NOMO-1 treated with dmso at 0.1 percent for 144 hours (cell line): ENCODE results near the gene ZNF766.
A peak's percentile ranks its signal among the peaks of the same experiment; 100 is the strongest.
"Not testable (repeated sequence)": the region's sequence is repeated elsewhere in the genome, so short reads cannot be mapped to it uniquely, and the experiment has no call there.

ENCODE experiments used
- DNase-seq: peaks from one replicate; lab custom pipeline; 2025; ENCODE audit not compliant: unreplicated experiment; lab: John Stamatoyannopoulos, UW

ZNF766 gene

GRCh38 chr19:52269338-52270261, at the start of gene ZNF766:
Gene ZNF766, plus strand, starts transcription at chr19:52269587. Its CDS starts 27 bp downstream, at chr19:52269614.
- DNase-seq, result peak; percentile 98

GRCh38 chr19:52219611-52220010, 49.8 kb upstream of the ZNF766 start:
- DNase-seq, result no peak

GRCh38 chr19:52221031-52221430, 48.4 kb upstream of the ZNF766 start:
- no peak for DNase-seq

- DNase-seq, result no peak
These were observed 47.5 kb upstream of the ZNF766 start for GRCh38 chr19:52221831-52222375.

- DNase-seq, result no peak
These were observed 45.2 kb upstream of the ZNF766 start for GRCh38 chr19:52224211-52224610.

GRCh38 chr19:52226652-52227051, 42.7 kb upstream of the ZNF766 start:
- DNase-seq, result no peak

- DNase-seq, result no peak
These were observed 42.0 kb upstream of the ZNF766 start for GRCh38 chr19:52227196-52227940.

- no peak for DNase-seq
These were observed 41.4 kb upstream of the ZNF766 start for GRCh38 chr19:52227980-52228379.

- no peak for DNase-seq
These were observed 39.9 kb upstream of the ZNF766 start for GRCh38 chr19:52229524-52229923.

- no peak for DNase-seq
These were observed 38.7 kb upstream of the ZNF766 start for GRCh38 chr19:52230685-52231084.

GRCh38 chr19:52231154-52231910, 38.1 kb upstream of the ZNF766 start:
- no peak for DNase-seq

- DNase-seq, result no peak
These were observed 35.0 kb upstream of the ZNF766 start for GRCh38 chr19:52234406-52234805.

GRCh38 chr19:52237197-52237596, 32.2 kb upstream of the ZNF766 start:
- no peak for DNase-seq

- DNase-seq, result no peak
These were observed 31.5 kb upstream of the ZNF766 start for GRCh38 chr19:52237771-52238400.

GRCh38 chr19:52244021-52244420, 25.4 kb upstream of the ZNF766 start:
- DNase-seq, result no peak

- DNase-seq, result no peak
These were observed 21.1 kb upstream of the ZNF766 start for GRCh38 chr19:52248241-52248640.

- no peak for DNase-seq
These were observed 11.0 kb upstream of the ZNF766 start for GRCh38 chr19:52258426-52258825.

GRCh38 chr19:52265556-52265955, 3.8 kb upstream of the ZNF766 start:
- not testable (repeated sequence) for DNase-seq

GRCh38 chr19:52270266-52270885, 989 bp downstream of the ZNF766 start:
- peak; percentile 49 for DNase-seq

GRCh38 chr19:52273301-52273700, 3.9 kb downstream of the ZNF766 start:
- DNase-seq, result no peak
